Thyroid gland (tissue), 4 donors: ENCODE measurements around the gene TCTN3.

ENCODE experiments used
- CTCF ChIP-seq, 6 experiments: fragments of 200-600 bp in 3 of 6; fragments of 450-650 bp in 3 of 6; sonication (generic) in 3 of 6; IDR thresholded peaks; one replicate each; pipeline ENCODE4 v1.5.1; 2016 to 2019; ENCODE audit warnings: antibody characterized with exemption in 6 of 6, mild to moderate bottlenecking in 2 of 6, inconsistent platforms in 1 of 6, moderate library complexity in 1 of 6
- POLR2A ChIP-seq, 2 donors: fragments of 450-650 bp; IDR thresholded peaks; one replicate each; pipeline ENCODE4 v1.6.1; 2017; ENCODE audit warnings: antibody characterized with exemption in 2 of 2, mild to moderate bottlenecking in 2 of 2, moderate library complexity in 1 of 2

GRCh38 chr10:95655571-95656290 lies 38.0 kb downstream of the TCTN3 start:
- TF ChIP-seq CTCF (IDR thresholded peaks at IDR 0.05) = no peak
- TF ChIP-seq POLR2A (IDR thresholded peaks at IDR 0.05) = no peak
